OCI-M2 (cell line): ENCODE data around the gene OOSP1.
"Not testable (repeated sequence)": the region's sequence is repeated elsewhere in the genome, so short reads cannot be mapped to it uniquely, and the experiment has no call there.

Source experiments
- DNase-seq: peaks from one replicate; lab custom pipeline; 2025; ENCODE audit not compliant: unreplicated experiment; lab: John Stamatoyannopoulos, UW

Gene OOSP1

GRCh38 chr11:59938132-59938531, at the start of gene OOSP1:
Gene OOSP1, plus strand, starts transcription at chr11:59938432. Its CDS starts 23 bp downstream, at chr11:59938455.
- no peak for DNase-seq

GRCh38 chr11:59891781-59892181, 46.5 kb upstream of the OOSP1 start:
- no peak for DNase-seq

- no peak for DNase-seq
Observed at GRCh38 chr11:59894616-59895015, 43.6 kb upstream of the OOSP1 start.

- DNase-seq = no peak
Observed at GRCh38 chr11:59898046-59898445, 40.2 kb upstream of the OOSP1 start.

GRCh38 chr11:59898650-59899049, 39.6 kb upstream of the OOSP1 start:
- no peak for DNase-seq

- no peak for DNase-seq
Observed at GRCh38 chr11:59899532-59899931, 38.7 kb upstream of the OOSP1 start.

- no peak for DNase-seq
Observed at GRCh38 chr11:59900366-59901126, 37.7 kb upstream of the OOSP1 start.

- no peak for DNase-seq
Observed at GRCh38 chr11:59901306-59901705, 36.9 kb upstream of the OOSP1 start.

- not testable (repeated sequence) for DNase-seq
Observed at GRCh38 chr11:59903569-59903968, 34.7 kb upstream of the OOSP1 start.

GRCh38 chr11:59918480-59918879, 19.8 kb upstream of the OOSP1 start:
- no peak for DNase-seq

- no peak for DNase-seq
Observed at GRCh38 chr11:59918987-59919589, 19.1 kb upstream of the OOSP1 start.

GRCh38 chr11:59923813-59924212, 14.4 kb upstream of the OOSP1 start:
- no peak for DNase-seq

GRCh38 chr11:59931688-59932087, 6.5 kb upstream of the OOSP1 start:
- no peak for DNase-seq

GRCh38 chr11:59938718-59939117, 486 bp downstream of the OOSP1 start:
- no peak for DNase-seq

GRCh38 chr11:59939482-59939881, 1.2 kb downstream of the OOSP1 start:
- DNase-seq = no peak

- no peak for DNase-seq
Observed at GRCh38 chr11:59941091-59941490, 2.9 kb downstream of the OOSP1 start.

GRCh38 chr11:59943997-59944714, 5.9 kb downstream of the OOSP1 start:
- DNase-seq = no peak

- no peak for DNase-seq
Observed at GRCh38 chr11:59944720-59945119, 6.5 kb downstream of the OOSP1 start.

GRCh38 chr11:59953463-59954218, 15.4 kb downstream of the OOSP1 start:
- no peak for DNase-seq

GRCh38 chr11:59954219-59954847, 16.1 kb downstream of the OOSP1 start:
- no peak for DNase-seq

- DNase-seq = no peak
Observed at GRCh38 chr11:59957094-59957493, 18.9 kb downstream of the OOSP1 start.
